Measurements from ENCODE around the gene FAM124A. TPM values are rescaled to one million over a fixed set of nuclear protein-coding genes. Genes with fewer than 3 reads are reported as not detected.
A peak's percentile ranks its signal among the peaks of the same experiment; 100 is the strongest.

FAM124A gene
- total and polyA plus RNA-seq, 5 donors: 4.2 to 10.7 (median 8.6) TPM

DNA sequence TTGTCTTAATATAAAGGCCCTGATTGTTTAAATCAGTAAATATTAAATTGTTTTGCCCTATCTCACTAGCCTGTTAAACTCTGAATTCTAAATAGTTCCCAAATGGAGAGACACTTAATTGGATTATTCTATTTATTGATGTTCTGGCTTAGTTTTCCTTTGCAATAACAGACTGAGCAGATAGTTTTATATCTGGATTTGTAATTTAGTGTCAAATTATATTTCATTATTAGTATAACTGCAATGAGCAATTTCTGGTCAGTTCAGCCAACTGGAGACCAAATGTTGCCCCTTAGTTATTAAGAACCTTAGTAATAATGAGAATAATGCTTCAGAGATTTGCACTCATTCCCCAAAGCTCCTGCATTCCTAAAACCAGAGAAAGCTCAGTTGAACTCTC lies 10.1 kb downstream of the FAM124A start:
- Histone ChIP-seq H3K4me3 (ENCODE audit: low read length) (no peak overlapping the region), H3K9me3 (ENCODE audit: control insufficient read depth, low read length) (no peaks in the 10 kb centered on the region), H3K27ac (ENCODE audit: low read length) (no peak overlapping the region), H3K27me3 (ENCODE audit: control insufficient read depth, insufficient read depth) (no peaks in the 10 kb centered on the region), H3K4me1 (ENCODE audit: control insufficient read depth, insufficient read depth, low read length) (peaks cover 7% of the 10 kb centered on the region)
- intact Hi-C loops (cut with DNase I): no loop called here
- no peak for ATAC-seq
- DNase-seq: no peak

DNA sequence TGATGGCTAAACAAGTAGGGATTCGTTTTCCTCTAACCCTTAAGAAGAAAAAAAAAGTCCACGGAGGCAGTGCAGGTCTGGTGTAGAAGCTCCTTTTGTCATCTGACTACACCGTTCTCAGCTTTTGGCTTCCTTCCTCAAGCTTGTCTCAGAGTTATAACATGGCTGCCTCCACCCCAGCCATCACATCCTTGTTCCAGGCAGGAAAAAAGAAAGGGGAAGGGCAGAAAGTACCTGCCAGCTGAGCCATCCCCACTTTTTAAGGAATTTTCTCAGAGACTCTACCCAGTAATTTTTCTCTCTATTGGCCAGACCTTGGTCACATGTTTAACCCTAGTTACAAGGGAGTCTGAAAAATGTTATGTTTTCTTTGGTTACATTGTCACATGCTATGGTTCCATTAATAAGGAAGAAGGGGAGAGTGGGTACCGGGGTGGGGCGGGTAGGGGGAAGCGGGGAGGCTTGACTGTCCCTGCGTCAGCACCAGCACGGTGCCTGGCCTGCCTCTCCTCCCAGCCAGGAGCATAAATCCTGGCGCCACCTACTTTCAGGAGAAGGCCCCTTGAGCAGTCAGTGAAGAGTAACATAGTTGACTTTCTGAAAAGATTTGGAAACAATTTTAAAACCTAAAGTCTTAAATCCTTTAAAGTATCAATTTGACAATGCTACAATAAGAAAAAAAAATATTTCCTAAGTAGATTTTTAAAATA lies 11.1 kb downstream of the FAM124A start:
- WGBS: 96% methylated on average over 9 of the region's 9 CpGs
- ATAC-seq (no peak), DNase-seq (no peak)
- intact Hi-C loops (cut with DNase I): no loop called here
- Histone ChIP-seq H3K4me3 (ENCODE audit: low read length) (no peak overlapping the region), H3K9me3 (ENCODE audit: control insufficient read depth, low read length) (no peaks in the 10 kb centered on the region), H3K4me1 (ENCODE audit: control insufficient read depth, insufficient read depth, low read length) (peaks cover 9% of the 10 kb centered on the region), H3K27ac (ENCODE audit: low read length) (no peak overlapping the region), H3K27me3 (ENCODE audit: control insufficient read depth, insufficient read depth) (no peaks in the 10 kb centered on the region)

- ATAC-seq (no peak), DNase-seq (no peak)
- Histone ChIP-seq H3K9me3 (ENCODE audit: control insufficient read depth, low read length) (no peaks in the 10 kb centered on the region), H3K27ac (ENCODE audit: low read length) (no peak overlapping the region), H3K27me3 (ENCODE audit: control insufficient read depth, insufficient read depth) (no peaks in the 10 kb centered on the region), H3K4me1 (ENCODE audit: control insufficient read depth, insufficient read depth, low read length) (peaks cover 9% of the 10 kb centered on the region), H3K4me3 (ENCODE audit: low read length) (no peak overlapping the region)
- intact Hi-C loops (cut with DNase I): no loop called here
- 85% methylated on average over 10 of the region's 10 CpGs for WGBS
Observed at GRCh38 chr13:51234676-51235075, 12.5 kb downstream of the FAM124A start.

DNA sequence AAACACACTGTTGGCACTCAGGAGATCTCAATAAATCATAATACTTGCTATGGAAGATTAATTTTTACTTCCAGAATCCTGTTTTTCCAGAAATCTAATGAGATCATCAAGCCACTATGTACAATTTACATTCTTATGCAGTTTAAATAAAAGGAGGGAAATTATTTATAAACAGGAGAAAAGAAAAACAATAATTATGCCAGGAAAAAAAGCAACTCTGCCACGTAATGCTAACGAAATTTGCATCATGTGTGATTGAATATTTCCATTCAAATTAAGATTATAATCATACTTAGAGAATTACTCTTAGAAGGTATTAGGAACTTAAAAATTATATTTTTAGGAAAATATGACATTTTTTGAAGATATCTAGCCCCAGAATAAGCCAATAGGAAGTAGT lies 13.0 kb downstream of the FAM124A start:
- no peak for DNase-seq
- 84% methylated on average over 2 of the region's 2 CpGs for WGBS
- no peaks in the 10 kb centered on the region for H3K27me3 ChIP-seq (ENCODE audit: control insufficient read depth, insufficient read depth)
- intact Hi-C loops (cut with DNase I): no loop called here
- no peak overlapping the region for H3K4me3 ChIP-seq (ENCODE audit: low read length)
- peaks cover 9% of the 10 kb centered on the region for H3K4me1 ChIP-seq (ENCODE audit: control insufficient read depth, insufficient read depth, low read length)
- no peaks in the 10 kb centered on the region for H3K9me3 ChIP-seq (ENCODE audit: control insufficient read depth, low read length)
- no peak overlapping the region for H3K27ac ChIP-seq (ENCODE audit: low read length)
- ATAC-seq: no peak

DNA sequence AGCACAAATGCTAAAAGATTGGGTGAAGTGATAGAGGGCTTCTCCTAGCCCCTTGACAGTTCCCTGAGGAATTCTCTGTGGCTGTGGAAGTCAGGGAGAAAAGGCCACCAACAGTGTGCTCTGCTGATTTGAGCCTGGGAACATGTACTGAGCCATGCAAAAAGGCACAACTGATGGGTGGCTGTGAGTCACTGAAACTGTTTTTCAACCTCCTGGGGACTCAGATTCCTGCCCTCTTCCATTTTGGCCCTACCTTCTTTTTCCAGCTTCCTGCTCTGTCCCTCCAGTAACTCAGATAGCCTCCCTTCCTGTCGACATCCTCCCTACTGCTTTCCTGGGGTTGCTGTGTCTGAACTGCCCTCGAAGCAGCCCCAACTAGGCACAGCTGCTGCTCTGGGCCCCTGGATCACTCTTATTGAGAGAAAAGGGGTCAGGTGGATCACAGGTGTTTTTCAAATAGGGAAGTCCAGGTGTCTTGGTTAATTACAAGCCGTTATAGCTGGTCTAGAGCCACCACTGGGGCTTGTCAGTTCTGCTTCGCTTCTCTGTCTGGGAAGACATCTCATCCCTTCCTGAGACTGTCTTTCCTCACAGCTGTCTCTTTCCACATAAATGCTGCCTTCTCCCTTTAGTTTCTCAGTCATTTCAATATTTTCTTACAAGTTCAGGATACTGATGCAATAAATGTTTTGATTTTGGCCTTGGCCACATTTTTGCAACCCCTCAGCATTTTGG lies 13.7 kb downstream of the FAM124A start:
- intact Hi-C loops (cut with DNase I): no loop called here
- Histone ChIP-seq H3K27ac (ENCODE audit: low read length) (no peak overlapping the region), H3K27me3 (ENCODE audit: control insufficient read depth, insufficient read depth) (no peaks in the 10 kb centered on the region), H3K4me3 (ENCODE audit: low read length) (no peak overlapping the region), H3K4me1 (ENCODE audit: control insufficient read depth, insufficient read depth, low read length) (peaks cover 13% of the 10 kb centered on the region), H3K9me3 (ENCODE audit: control insufficient read depth, low read length) (no peaks in the 10 kb centered on the region)
- ATAC-seq (peak in 1 of 2 donors; percentile 79), DNase-seq (no peak)
- 50% methylated on average over 4 of the region's 4 CpGs for WGBS

DNA sequence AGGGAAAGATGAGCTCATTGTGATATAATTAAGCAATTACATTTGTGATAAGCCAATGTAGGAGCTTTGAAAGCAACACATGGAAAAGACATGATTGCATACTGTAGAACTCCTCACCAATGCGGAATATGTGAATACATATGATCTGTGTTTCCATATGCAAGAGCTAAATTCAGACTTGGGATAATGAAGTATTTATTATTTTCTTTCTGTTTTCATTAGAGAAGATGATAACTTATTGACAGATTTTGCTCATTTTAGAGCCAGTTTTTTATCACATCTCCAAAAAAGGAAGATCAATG lies 14.2 kb downstream of the FAM124A start:
- DNase-seq: no peak

DNA sequence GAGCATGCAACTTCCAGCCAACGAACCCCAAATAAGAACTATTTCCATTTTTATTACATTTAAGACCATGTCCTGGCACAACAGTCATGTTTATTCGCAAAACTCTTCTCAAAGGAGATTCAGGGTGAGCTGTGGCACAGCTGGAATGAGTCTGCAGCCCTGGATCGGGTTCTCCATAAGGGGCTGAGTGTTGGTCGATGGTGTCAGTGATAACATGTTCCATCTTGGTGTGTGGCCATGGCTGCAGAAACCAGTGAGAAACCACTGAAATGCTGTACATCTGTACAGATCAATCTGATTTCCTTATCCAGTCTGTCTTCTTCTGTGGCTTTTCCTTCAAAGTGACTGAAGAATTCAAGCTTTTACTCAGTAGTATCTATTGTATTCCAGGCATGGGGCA lies 15.2 kb downstream of the FAM124A start:
- no peak overlapping the region for H3K27ac ChIP-seq (ENCODE audit: low read length)
- intact Hi-C loops (cut with DNase I): no loop called here
- 68% methylated on average over 4 of the region's 4 CpGs for WGBS
- H3K9me3 ChIP-seq (ENCODE audit: control insufficient read depth, low read length): no peaks in the 10 kb centered on the region
- H3K4me1 ChIP-seq (ENCODE audit: control insufficient read depth, insufficient read depth, low read length): peaks cover 16% of the 10 kb centered on the region
- DNase-seq (no peak), ATAC-seq (no peak)
- no peaks in the 10 kb centered on the region for H3K27me3 ChIP-seq (ENCODE audit: control insufficient read depth, insufficient read depth)
- no peak overlapping the region for H3K4me3 ChIP-seq (ENCODE audit: low read length)

More for the DNA sequence above, 14.2 kb downstream of the FAM124A start:
- ATAC-seq: no peak
- H3K27me3 ChIP-seq (ENCODE audit: control insufficient read depth, insufficient read depth): no peaks in the 10 kb centered on the region
- no peak overlapping the region for H3K27ac ChIP-seq (ENCODE audit: low read length)
- no peak overlapping the region for H3K4me3 ChIP-seq (ENCODE audit: low read length)
- H3K9me3 ChIP-seq (ENCODE audit: control insufficient read depth, low read length): no peaks in the 10 kb centered on the region
- H3K4me1 ChIP-seq (ENCODE audit: control insufficient read depth, insufficient read depth, low read length): peaks cover 16% of the 10 kb centered on the region
- WGBS: 99% methylated on average over 1 of the region's 1 CpG
- intact Hi-C loops (cut with DNase I): no loop called here

GRCh38 chr13:51237887-51238286 lies 15.7 kb downstream of the FAM124A start:
- Histone ChIP-seq H3K4me3 (ENCODE audit: low read length) (no peak overlapping the region), H3K27me3 (ENCODE audit: control insufficient read depth, insufficient read depth) (no peaks in the 10 kb centered on the region), H3K9me3 (ENCODE audit: control insufficient read depth, low read length) (no peaks in the 10 kb centered on the region), H3K27ac (ENCODE audit: low read length) (no peak overlapping the region), H3K4me1 (ENCODE audit: control insufficient read depth, insufficient read depth, low read length) (peaks cover 16% of the 10 kb centered on the region)
- intact Hi-C loops (cut with DNase I): no loop called here
- whole genome bisulfite sequencing: 78% methylated on average over 2 of the region's 2 CpGs
- DNase-seq (no peak), ATAC-seq (peak in 1 of 2 donors; percentile 61)

GRCh38 chr13:51240178-51240577 lies 18.0 kb downstream of the FAM124A start:
- 50% methylated on average over 5 of the region's 5 CpGs for WGBS
- H3K4me1 ChIP-seq (ENCODE audit: control insufficient read depth, insufficient read depth, low read length): peaks cover 18% of the 10 kb centered on the region
- no peaks in the 10 kb centered on the region for H3K9me3 ChIP-seq (ENCODE audit: control insufficient read depth, low read length)
- intact Hi-C loops (cut with DNase I): no loop called here
- DNase-seq (no peak), ATAC-seq (no peak)
- H3K27ac ChIP-seq (ENCODE audit: low read length): no peak overlapping the region
- H3K4me3 ChIP-seq (ENCODE audit: low read length): no peak overlapping the region
- no peaks in the 10 kb centered on the region for H3K27me3 ChIP-seq (ENCODE audit: control insufficient read depth, insufficient read depth)

DNA sequence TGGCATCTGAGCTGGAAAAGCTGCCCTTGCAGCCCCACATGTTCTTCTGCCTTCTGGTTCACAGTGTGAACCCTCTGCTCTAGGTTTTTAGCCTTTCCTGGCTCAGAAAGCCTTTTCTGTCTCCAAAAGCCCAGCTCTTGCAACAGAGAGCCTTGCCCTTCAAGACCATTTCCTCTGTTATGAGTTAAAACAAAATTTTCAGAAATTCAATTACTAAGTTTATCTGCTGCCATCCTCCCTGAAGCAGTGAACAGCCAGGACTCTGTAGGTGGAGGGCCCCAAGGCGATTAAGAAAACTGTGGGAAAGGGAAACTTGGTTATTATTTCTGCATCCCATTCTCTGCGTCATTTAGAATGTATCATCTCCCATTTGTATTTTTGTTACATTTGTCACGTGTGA lies 18.8 kb downstream of the FAM124A start:
- Histone ChIP-seq H3K27ac (ENCODE audit: low read length) (peak overlapping the region; percentile 45), H3K4me3 (ENCODE audit: low read length) (no peak overlapping the region), H3K9me3 (ENCODE audit: control insufficient read depth, low read length) (no peaks in the 10 kb centered on the region), H3K4me1 (ENCODE audit: control insufficient read depth, insufficient read depth, low read length) (peaks cover 13% of the 10 kb centered on the region), H3K27me3 (ENCODE audit: control insufficient read depth, insufficient read depth) (no peaks in the 10 kb centered on the region)
- DNase-seq: no peak
- 83% methylated on average over 3 of the region's 3 CpGs for WGBS
- intact Hi-C loops (cut with DNase I): no loop called here
- ATAC-seq: peak; percentile 53 to 56

DNA sequence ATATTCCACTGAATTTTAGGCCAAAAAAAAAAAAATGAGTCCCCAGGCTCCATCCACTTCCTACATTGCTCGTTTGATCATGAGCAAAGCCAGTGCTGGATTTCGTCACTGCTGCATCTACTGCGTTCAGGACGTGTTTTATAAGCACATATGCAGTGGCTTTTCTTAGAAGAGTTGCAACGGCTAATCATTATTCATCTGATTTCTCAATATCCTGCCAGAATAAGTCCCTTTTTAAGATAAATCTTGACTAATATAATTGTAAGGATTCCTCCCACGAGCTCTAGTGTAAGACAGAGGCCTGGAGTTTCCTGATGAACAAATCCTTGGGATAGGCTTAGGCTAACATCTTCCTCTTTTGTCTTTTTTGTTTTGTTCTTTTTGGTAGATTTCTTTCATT lies 19.5 kb downstream of the FAM124A start:
- no peak overlapping the region for H3K4me3 ChIP-seq (ENCODE audit: low read length)
- intact Hi-C loops (cut with DNase I): no loop called here
- H3K9me3 ChIP-seq (ENCODE audit: control insufficient read depth, low read length): no peaks in the 10 kb centered on the region
- ATAC-seq (no peak), DNase-seq (no peak)
- no peak overlapping the region for H3K27ac ChIP-seq (ENCODE audit: low read length)
- no peaks in the 10 kb centered on the region for H3K27me3 ChIP-seq (ENCODE audit: control insufficient read depth, insufficient read depth)
- WGBS: 63% methylated on average over 6 of the region's 6 CpGs
- peaks cover 11% of the 10 kb centered on the region for H3K4me1 ChIP-seq (ENCODE audit: control insufficient read depth, insufficient read depth, low read length)
